SW 1271 (cell line): Measurements from ENCODE around the gene TRIM27.
"Not testable (repeated sequence)": the region's sequence is repeated elsewhere in the genome, so short reads cannot be mapped to it uniquely, and the experiment has no call there.

ENCODE experiments used
- DNase-seq, 2 experiments: peaks; one replicate each; lab custom pipeline; 2025; lab: John Stamatoyannopoulos, UW

TRIM27 gene

GRCh38 chr6:28923318-28924102 is at the start of gene TRIM27:
TRIM27 (minus strand) TSS chr6:28923985; CDS start chr6:28923632, 353 bp downstream.
- peak; percentile 79 to 85 for DNase-seq

- DNase-seq: not testable (repeated sequence)
These were observed 46.3 kb upstream of the TRIM27 start for GRCh38 chr6:28970056-28970455.

GRCh38 chr6:28969129-28969528 is 45.3 kb upstream of the TRIM27 start:
- DNase-seq: no peak

GRCh38 chr6:28968476-28968875 is 44.7 kb upstream of the TRIM27 start:
- DNase-seq: no peak

GRCh38 chr6:28965706-28966105 is 41.9 kb upstream of the TRIM27 start:
- DNase-seq: no peak

GRCh38 chr6:28960846-28961500 is 37.2 kb upstream of the TRIM27 start:
- DNase-seq: no peak

GRCh38 chr6:28958561-28959243 is 34.9 kb upstream of the TRIM27 start:
- DNase-seq: not testable (repeated sequence)

GRCh38 chr6:28957795-28958314 is 34.1 kb upstream of the TRIM27 start:
- DNase-seq: not testable (repeated sequence)

GRCh38 chr6:28956331-28956730 is 32.5 kb upstream of the TRIM27 start:
- DNase-seq: no peak

- DNase-seq: no peak
These were observed 29.9 kb upstream of the TRIM27 start for GRCh38 chr6:28953585-28954258.

- peak; percentile 20 to 77 for DNase-seq
These were observed 29.3 kb upstream of the TRIM27 start for GRCh38 chr6:28953039-28953584.

GRCh38 chr6:28949656-28950195 is 25.9 kb upstream of the TRIM27 start:
- DNase-seq: not testable (repeated sequence)

GRCh38 chr6:28948782-28949486 is 25.1 kb upstream of the TRIM27 start:
- DNase-seq: no peak

GRCh38 chr6:28947831-28948270 is 24.1 kb upstream of the TRIM27 start:
- DNase-seq: peak; percentile 32 to 36

GRCh38 chr6:28947067-28947765 is 23.4 kb upstream of the TRIM27 start:
- DNase-seq: no peak

GRCh38 chr6:28945349-28945748 is 21.6 kb upstream of the TRIM27 start:
- no peak for DNase-seq

GRCh38 chr6:28944412-28944865 is 20.7 kb upstream of the TRIM27 start:
- DNase-seq: peak; percentile 27 to 80

GRCh38 chr6:28943557-28944411 is 20.0 kb upstream of the TRIM27 start:
- DNase-seq: peak; percentile 22 to 73

GRCh38 chr6:28943223-28943556 is 19.4 kb upstream of the TRIM27 start:
- no peak for DNase-seq
